ENCODE measurements around the gene NSRP1.

- TF ChIP-seq POLR2A (IDR thresholded peaks at IDR 0.05; ENCODE audit: low read depth, low read length) (no peak), POLR2AphosphoS5 (IDR thresholded peaks at IDR 0.05; ENCODE audit: low read depth, low read length) (no peak), TAF1 (IDR thresholded peaks at IDR 0.05; ENCODE audit: low read depth, low read length) (no peak), PAX5 (IDR thresholded peaks at IDR 0.05; ENCODE audit: insufficient read depth, low read length, severe bottlenecking) (no peak)
Measured at GRCh38 chr17:30200106-30200505, 83.5 kb downstream of the NSRP1 start.
